ENCODE data around the gene ROMO1. TPM values are rescaled to one million over a fixed set of nuclear protein-coding genes. Genes with fewer than 3 reads are reported as not detected.

The ROMO1 gene
- total RNA-seq, 1 donor from 2014 or later = 131 TPM

GRCh38 chr20:35669221-35669620 lies 30.0 kb upstream of the ROMO1 start:
- Mint-ChIP-seq H3K9me3 (no peaks in the 10 kb centered on the region), H3K27me3 (no peaks in the 10 kb centered on the region), H3K4me1 (ENCODE audit: unreplicated experiment) (peaks cover 4% of the 10 kb centered on the region), H3K4me3 (no peak overlapping the region), H3K27ac (no peak overlapping the region), H3K36me3 (peaks cover 28% of the 10 kb centered on the region)
- no peak for DNase-seq (ENCODE audit: extremely low spot score, unreplicated experiment)
- TF ChIP-seq CTCF (conservative IDR thresholded peaks at IDR 0.05) = no peak

GRCh38 chr20:35669681-35670080 lies 29.5 kb upstream of the ROMO1 start:
- Mint-ChIP-seq H3K27ac (no peak overlapping the region), H3K4me1 (ENCODE audit: unreplicated experiment) (peaks cover 4% of the 10 kb centered on the region)

GRCh38 chr20:35673884-35674283 lies 25.3 kb upstream of the ROMO1 start:
- no peak overlapping the region for H3K4me3 Mint-ChIP-seq
- DNase-seq (ENCODE audit: extremely low spot score, unreplicated experiment) = peak; percentile 29
- H3K36me3 Mint-ChIP-seq = peaks cover 17% of the 10 kb centered on the region
- H3K27ac Mint-ChIP-seq = no peak overlapping the region
- H3K9me3 Mint-ChIP-seq = no peaks in the 10 kb centered on the region
- no peaks in the 10 kb centered on the region for H3K4me1 Mint-ChIP-seq (ENCODE audit: unreplicated experiment)
- TF ChIP-seq CTCF (conservative IDR thresholded peaks at IDR 0.05) = no peak
- H3K27me3 Mint-ChIP-seq = no peaks in the 10 kb centered on the region

More at GRCh38 chr20:35669681-35670080, 29.5 kb upstream of the ROMO1 start:
- no peaks in the 10 kb centered on the region for H3K27me3 Mint-ChIP-seq
- H3K9me3 Mint-ChIP-seq = no peaks in the 10 kb centered on the region
- no peak overlapping the region for H3K4me3 Mint-ChIP-seq
- H3K36me3 Mint-ChIP-seq = peaks cover 28% of the 10 kb centered on the region
- TF ChIP-seq CTCF (conservative IDR thresholded peaks at IDR 0.05) = no peak
- no peak for DNase-seq (ENCODE audit: extremely low spot score, unreplicated experiment)

- no peaks in the 10 kb centered on the region for H3K27me3 Mint-ChIP-seq
- H3K36me3 Mint-ChIP-seq = peaks cover 12% of the 10 kb centered on the region
- H3K4me1 Mint-ChIP-seq (ENCODE audit: unreplicated experiment) = no peaks in the 10 kb centered on the region
- no peak overlapping the region for H3K4me3 Mint-ChIP-seq
- H3K27ac Mint-ChIP-seq = no peak overlapping the region
- TF ChIP-seq CTCF (conservative IDR thresholded peaks at IDR 0.05) = no peak
- peak; percentile 36 for DNase-seq (ENCODE audit: extremely low spot score, unreplicated experiment)
- H3K9me3 Mint-ChIP-seq = no peaks in the 10 kb centered on the region
Measured at GRCh38 chr20:35674921-35675320, 24.3 kb upstream of the ROMO1 start.

GRCh38 chr20:35680452-35681183 lies 18.6 kb upstream of the ROMO1 start:
- H3K36me3 Mint-ChIP-seq = no peaks in the 10 kb centered on the region
- DNase-seq (ENCODE audit: extremely low spot score, unreplicated experiment) = peak; percentile 15
- H3K4me3 Mint-ChIP-seq = no peak overlapping the region
- peaks cover 4% of the 10 kb centered on the region for H3K4me1 Mint-ChIP-seq (ENCODE audit: unreplicated experiment)
- no peak for TF ChIP-seq CTCF (conservative IDR thresholded peaks at IDR 0.05)
- H3K27ac Mint-ChIP-seq = no peak overlapping the region
- no peaks in the 10 kb centered on the region for H3K27me3 Mint-ChIP-seq
- H3K9me3 Mint-ChIP-seq = no peaks in the 10 kb centered on the region
